ENCODE measurements around the gene TCERG1L. TPM values are rescaled to one million over a fixed set of nuclear protein-coding genes. Genes with fewer than 3 reads are reported as not detected.

The TCERG1L gene
- polyA plus RNA-seq, 1 experiment = not detected

DNA sequence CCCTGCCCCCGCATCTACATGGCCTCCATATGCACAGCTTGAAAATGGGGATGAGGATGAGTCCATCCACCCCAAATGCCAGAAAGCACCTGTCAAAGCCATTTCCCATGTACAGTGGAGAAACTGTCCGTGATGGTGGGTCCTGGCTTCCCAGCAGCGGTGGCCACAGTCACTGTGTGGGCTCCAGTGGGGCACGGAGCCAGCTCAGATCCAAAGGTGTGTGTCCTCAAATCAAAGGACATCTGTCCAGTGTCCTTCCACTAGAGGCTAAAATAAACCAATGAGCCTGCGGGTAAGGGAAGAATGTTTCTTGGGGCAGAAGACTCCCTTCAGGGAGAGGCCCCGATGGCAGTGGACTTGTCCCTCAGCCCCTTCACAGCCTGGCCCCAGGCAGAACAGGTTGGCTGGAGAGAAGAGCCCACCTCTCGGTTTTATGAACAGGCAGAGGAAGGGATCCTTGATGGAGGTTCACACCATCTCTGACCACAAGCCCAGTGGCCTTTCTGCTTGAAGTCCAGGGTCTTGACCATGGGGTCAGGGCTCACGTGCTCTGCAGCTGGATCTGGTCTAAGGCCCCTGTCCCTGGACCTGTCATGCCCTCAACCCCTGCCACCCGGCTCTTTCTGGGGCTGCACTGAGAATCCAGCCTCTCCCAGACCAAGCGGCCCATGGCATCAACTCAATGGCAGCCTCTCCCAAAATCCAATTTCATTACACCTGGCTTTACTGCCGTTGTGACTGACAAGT, 106.9 kb downstream of the TCERG1L start:
- Histone ChIP-seq H3K4me3 (ENCODE audit: low read depth, low read length) (no peak overlapping the region), H3K36me3 (ENCODE audit: control insufficient read depth, insufficient read depth, low read length) (no peaks in the 10 kb centered on the region), H3K27me3 (ENCODE audit: control insufficient read depth, insufficient read depth, low read length) (no peaks in the 10 kb centered on the region)
- ChIA-PET CTCF (no interaction called here), POLR2A (no interaction called here)
- TF ChIP-seq, protein P1, sequence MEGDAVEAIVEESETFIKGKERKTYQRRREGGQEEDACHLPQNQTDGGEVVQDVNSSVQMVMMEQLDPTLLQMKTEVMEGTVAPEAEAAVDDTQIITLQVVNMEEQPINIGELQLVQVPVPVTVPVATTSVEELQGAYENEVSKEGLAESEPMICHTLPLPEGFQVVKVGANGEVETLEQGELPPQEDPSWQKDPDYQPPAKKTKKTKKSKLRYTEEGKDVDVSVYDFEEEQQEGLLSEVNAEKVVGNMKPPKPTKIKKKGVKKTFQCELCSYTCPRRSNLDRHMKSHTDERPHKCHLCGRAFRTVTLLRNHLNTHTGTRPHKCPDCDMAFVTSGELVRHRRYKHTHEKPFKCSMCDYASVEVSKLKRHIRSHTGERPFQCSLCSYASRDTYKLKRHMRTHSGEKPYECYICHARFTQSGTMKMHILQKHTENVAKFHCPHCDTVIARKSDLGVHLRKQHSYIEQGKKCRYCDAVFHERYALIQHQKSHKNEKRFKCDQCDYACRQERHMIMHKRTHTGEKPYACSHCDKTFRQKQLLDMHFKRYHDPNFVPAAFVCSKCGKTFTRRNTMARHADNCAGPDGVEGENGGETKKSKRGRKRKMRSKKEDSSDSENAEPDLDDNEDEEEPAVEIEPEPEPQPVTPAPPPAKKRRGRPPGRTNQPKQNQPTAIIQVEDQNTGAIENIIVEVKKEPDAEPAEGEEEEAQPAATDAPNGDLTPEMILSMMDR (IDR thresholded peaks at IDR 0.05; ENCODE audit: insufficient read depth, low read depth, low read length) = no peak
- no peak for DNase-seq (ENCODE audit: low read depth)

DNA sequence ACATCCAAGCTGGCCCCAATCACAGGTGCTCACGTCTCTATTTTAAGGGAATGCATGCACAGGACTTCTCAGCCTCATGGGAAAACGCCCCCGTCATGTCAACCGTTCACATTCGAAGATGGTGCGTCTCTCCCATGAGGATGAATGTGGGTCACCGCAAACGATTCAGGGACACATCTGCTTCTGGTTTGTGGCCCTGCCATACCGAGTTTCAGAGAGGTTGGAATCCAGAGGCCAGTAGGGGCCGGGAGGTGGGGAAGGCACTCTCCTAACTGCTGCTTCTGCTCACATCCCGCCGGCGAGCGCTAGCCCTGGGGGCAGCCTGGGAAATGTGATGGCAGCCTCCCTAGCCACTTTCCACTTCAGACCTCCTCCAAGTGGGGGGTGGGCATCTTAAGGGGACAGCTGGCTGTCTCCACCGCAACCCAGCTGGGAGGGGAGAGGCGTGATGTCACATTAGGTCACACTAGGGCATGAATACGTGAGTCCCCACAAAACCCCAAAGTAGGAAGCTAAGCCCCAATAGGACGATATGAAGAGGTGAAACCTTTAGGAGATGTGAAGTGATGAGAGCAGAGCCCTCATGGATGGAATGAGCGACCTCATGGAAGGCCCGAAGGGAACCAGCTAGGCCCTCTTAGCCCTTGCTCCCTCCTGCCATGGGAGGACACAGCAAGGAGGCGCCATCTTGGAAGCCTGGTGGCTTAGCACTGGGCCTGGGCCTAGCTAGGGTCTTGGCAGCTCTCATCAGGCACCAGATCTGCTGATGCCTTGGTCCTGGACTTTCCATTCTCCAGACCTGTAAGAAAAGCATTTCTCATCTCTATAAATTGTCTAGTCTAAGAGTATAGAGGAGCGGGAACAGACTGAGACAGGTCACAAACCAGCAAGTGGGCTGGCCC, 107.8 kb downstream of the TCERG1L start:
- DNase-seq (ENCODE audit: low read depth) = no peak
- ChIA-PET CTCF (interaction anchor here (1.4 kb wide), 1 partner anchor 11 kb away, joined by 3 read pairs; no protein-coding TSS in a partner anchor), POLR2A (no interaction called here)
- TF ChIP-seq, protein P1 (IDR thresholded peaks at IDR 0.05; ENCODE audit: insufficient read depth, low read depth, low read length) = no peak
- Histone ChIP-seq H3K36me3 (ENCODE audit: control insufficient read depth, insufficient read depth, low read length) (no peaks in the 10 kb centered on the region), H3K4me3 (ENCODE audit: low read depth, low read length) (no peak overlapping the region), H3K27me3 (ENCODE audit: control insufficient read depth, insufficient read depth, low read length) (no peaks in the 10 kb centered on the region)

DNA sequence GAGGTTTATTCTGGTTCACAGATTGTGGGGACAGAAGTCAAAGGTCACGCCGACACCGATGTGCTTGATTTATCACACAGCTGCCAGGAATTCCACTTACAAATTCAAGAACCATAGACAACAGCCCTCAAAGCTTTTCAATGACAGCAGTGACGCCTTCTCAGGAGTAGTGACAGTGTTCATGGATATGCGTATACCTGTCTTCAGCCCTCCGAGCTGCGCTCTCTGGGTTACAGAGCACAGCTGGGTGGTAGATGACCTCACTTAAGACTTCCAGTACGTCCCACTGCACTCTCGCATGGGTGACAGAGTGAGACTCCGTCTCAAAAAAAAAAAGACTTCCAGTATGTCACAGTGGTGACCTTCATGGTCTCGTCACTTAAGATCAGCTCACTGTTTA, 108.5 kb downstream of the TCERG1L start:
- Histone ChIP-seq H3K27me3 (ENCODE audit: control insufficient read depth, insufficient read depth, low read length) (no peaks in the 10 kb centered on the region), H3K36me3 (ENCODE audit: control insufficient read depth, insufficient read depth, low read length) (no peaks in the 10 kb centered on the region), H3K4me3 (ENCODE audit: low read depth, low read length) (no peak overlapping the region)
- TF ChIP-seq, protein P1 (IDR thresholded peaks at IDR 0.05; ENCODE audit: insufficient read depth, low read depth, low read length) = no peak
- ChIA-PET CTCF (interaction anchor here (1.0 to 1.4 kb wide), 2 partner anchors 9 to 10 kb away, joined by 3 read pairs; no protein-coding TSS in a partner anchor), POLR2A (no interaction called here)
- no peak for DNase-seq (ENCODE audit: low read depth)

DNA sequence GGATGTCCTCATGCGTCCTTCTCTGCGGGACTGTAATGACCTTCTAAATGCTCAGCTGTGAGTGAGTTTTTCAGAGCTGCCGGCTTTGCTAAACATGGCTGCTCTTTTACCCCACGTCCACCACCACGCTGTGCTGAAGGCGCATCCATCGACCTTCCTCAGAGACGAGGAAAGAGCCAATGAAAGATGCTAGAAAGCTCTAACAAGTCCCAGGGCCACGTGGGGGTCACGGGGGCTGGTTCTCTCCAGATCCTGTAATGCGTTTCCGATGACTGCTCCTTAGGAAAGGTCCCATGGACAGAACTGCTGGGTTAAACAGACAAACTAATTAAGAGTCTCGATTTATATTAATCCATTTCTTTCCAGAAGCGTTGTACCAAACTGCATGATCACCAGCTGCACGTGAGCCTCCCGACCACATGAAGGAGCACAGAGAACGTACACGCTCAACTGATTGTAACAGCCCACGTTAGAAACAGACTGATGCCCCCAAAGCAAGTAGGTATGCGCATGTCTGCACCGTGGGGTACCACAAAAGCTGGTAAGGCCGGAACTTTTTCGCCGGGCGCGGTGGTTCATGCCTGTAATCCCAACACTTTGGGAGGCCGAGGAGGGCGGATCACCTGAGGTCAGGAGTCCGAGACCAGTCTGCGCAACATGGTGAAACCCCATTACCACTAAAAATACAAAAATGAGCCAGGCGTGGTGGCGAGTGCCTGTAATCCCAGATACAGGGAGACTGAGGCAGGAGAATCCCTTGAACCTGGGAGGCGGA, 109.6 kb downstream of the TCERG1L start:
- Histone ChIP-seq H3K36me3 (ENCODE audit: control insufficient read depth, insufficient read depth, low read length) (no peaks in the 10 kb centered on the region), H3K4me3 (ENCODE audit: low read depth, low read length) (no peak overlapping the region), H3K27me3 (ENCODE audit: control insufficient read depth, insufficient read depth, low read length) (no peaks in the 10 kb centered on the region)
- no peak for DNase-seq (ENCODE audit: low read depth)
- ChIA-PET POLR2A (no interaction called here), CTCF (interaction anchor here (1.0 kb wide), 1 partner anchor 8 kb away, joined by 3 read pairs; no protein-coding TSS in a partner anchor)
- TF ChIP-seq, protein P1 (IDR thresholded peaks at IDR 0.05; ENCODE audit: insufficient read depth, low read depth, low read length) = no peak

All from BJ (cell line).